Neuronal stem cell (in vitro differentiated cells): ENCODE measurements around the gene RTTN.

Source experiments
- DNase-seq: peaks from one replicate; pipeline ENCODE4 v3.0.0-alpha.2; 2013; ENCODE audit warnings: low spot score
- H2AFZ ChIP-seq: one replicate; pipeline ENCODE4 v1.6.1; 2013; ENCODE audit warnings: mild to moderate bottlenecking, low read length, inconsistent platforms
- H2AK5ac ChIP-seq: 2 replicates; pipeline ENCODE4 v1.6.1; 2013; ENCODE audit warnings: low read depth, mild to moderate bottlenecking, inconsistent platforms, low read length, moderate library complexity, mixed read lengths
- H2BK120ac ChIP-seq: 2 replicates; pipeline ENCODE4 v1.6.1; 2013; ENCODE audit warnings: low read depth, mild to moderate bottlenecking, inconsistent platforms, low read length, moderate library complexity, mixed read lengths
- H2BK12ac ChIP-seq: one replicate; pipeline ENCODE4 v1.6.1; 2013; ENCODE audit warnings: low read length, inconsistent platforms
- H2BK15ac ChIP-seq: 2 replicates; pipeline ENCODE4 v1.6.1; 2013; ENCODE audit warnings: mild to moderate bottlenecking, low read length, inconsistent platforms, mixed read lengths
- H2BK5ac ChIP-seq: one replicate; pipeline ENCODE4 v1.6.1; 2013; ENCODE audit warnings: inconsistent platforms, mild to moderate bottlenecking, low read length, moderate library complexity
- H3K14ac ChIP-seq: one replicate; pipeline ENCODE4 v1.6.1; 2013; ENCODE audit warnings: low read length, inconsistent platforms
- H3K18ac ChIP-seq: 2 replicates; pipeline ENCODE4 v1.6.1; 2013; ENCODE audit warnings: low read length, inconsistent platforms
- H3K23ac ChIP-seq: 2 replicates; pipeline ENCODE4 v1.6.1; 2013; ENCODE audit warnings: low read depth, mild to moderate bottlenecking, mixed read lengths, low read length, inconsistent platforms; ENCODE audit not compliant: poor library complexity
- H3K27ac ChIP-seq: replicated peaks from 3 replicates; pipeline ENCODE4 v1.5.1; 2013; ENCODE audit warnings: low read length, inconsistent platforms
- H3K27me3 ChIP-seq, 3 experiments: 2 replicates each; pipeline ENCODE4 v1.6.1; 2013; ENCODE audit warnings: low read length in 3 of 3, mild to moderate bottlenecking in 2 of 3, inconsistent platforms in 1 of 3, low read depth in 1 of 3, mixed read lengths in 1 of 3, moderate library complexity in 1 of 3; ENCODE audit not compliant: control insufficient read depth in 3 of 3, insufficient read depth in 3 of 3
- H3K36me3 ChIP-seq, 2 donors: replicated peaks in 1 of 2; 2 replicates each; pipeline ENCODE4 v1.6.1; 2013; ENCODE audit warnings: low read length in 2 of 2; ENCODE audit not compliant: control insufficient read depth in 2 of 2, insufficient read depth in 2 of 2
- H3K4ac ChIP-seq: 2 replicates; pipeline ENCODE4 v1.6.1; 2013; ENCODE audit warnings: inconsistent platforms, mild to moderate bottlenecking, low read length, moderate library complexity
- H3K4me1 ChIP-seq, 2 donors: 1 replicate in 1 of 2; 2 replicates in 1 of 2; pipeline ENCODE4 v1.6.1; 2013; ENCODE audit warnings: low read length in 2 of 2, low read depth in 1 of 2; ENCODE audit not compliant: control insufficient read depth in 2 of 2, insufficient read depth in 1 of 2
- H3K4me2 ChIP-seq: one replicate; pipeline ENCODE4 v1.6.1; 2013; ENCODE audit warnings: mild to moderate bottlenecking, low read length, inconsistent platforms; ENCODE audit not compliant: insufficient read depth, poor library complexity, severe bottlenecking
- H3K4me3 ChIP-seq, 2 donors: 2 replicates each; pipeline ENCODE4 v1.5.1; 2013; ENCODE audit warnings: low read length in 2 of 2, mild to moderate bottlenecking in 2 of 2, inconsistent platforms in 1 of 2, moderate library complexity in 1 of 2
- H3K79me1 ChIP-seq: one replicate; pipeline ENCODE4 v1.6.1; 2013; ENCODE audit warnings: low read depth, mild to moderate bottlenecking, inconsistent platforms, low read length, moderate library complexity
- H3K9ac ChIP-seq: one replicate; pipeline ENCODE4 v1.6.1; 2013; ENCODE audit warnings: mild to moderate bottlenecking, low read depth, low read length, inconsistent platforms; ENCODE audit not compliant: poor library complexity
- H3K9me3 ChIP-seq, 2 donors: replicated peaks in 1 of 2; 2 replicates each; pipeline versions ENCODE3 to v1.6.1; 2013; ENCODE audit warnings: low read length in 2 of 2, mild to moderate bottlenecking in 2 of 2, inconsistent platforms in 1 of 2, low read depth in 1 of 2, mixed read lengths in 1 of 2, moderate library complexity in 1 of 2; ENCODE audit not compliant: control insufficient read depth in 2 of 2, insufficient read depth in 1 of 2
- H4K8ac ChIP-seq: one replicate; pipeline ENCODE4 v1.6.1; 2013; ENCODE audit warnings: low read depth, mild to moderate bottlenecking, inconsistent platforms, low read length, moderate library complexity
- H4K91ac ChIP-seq: one replicate; pipeline ENCODE4 v1.6.1; 2013; ENCODE audit warnings: low read length, low read depth, mild to moderate bottlenecking, inconsistent platforms; ENCODE audit not compliant: poor library complexity
- WGBS, 2 donors: extraction: QIAGEN DNeasy Blood & Tissue Kit; methylation state at CpG; one replicate each; pipeline ENCODE4 v1.1.7; 2013; ENCODE audit warnings: missing lambda C conversion rate in 2 of 2, mixed read lengths in 1 of 2; ENCODE audit not compliant: insufficient read length in 2 of 2, insufficient replicate concordance in 1 of 2; ENCODE audit errors: extremely low coverage in 2 of 2; 5-methylcytosine and 5-hydroxymethylcytosine counted together

Gene RTTN

DNA sequence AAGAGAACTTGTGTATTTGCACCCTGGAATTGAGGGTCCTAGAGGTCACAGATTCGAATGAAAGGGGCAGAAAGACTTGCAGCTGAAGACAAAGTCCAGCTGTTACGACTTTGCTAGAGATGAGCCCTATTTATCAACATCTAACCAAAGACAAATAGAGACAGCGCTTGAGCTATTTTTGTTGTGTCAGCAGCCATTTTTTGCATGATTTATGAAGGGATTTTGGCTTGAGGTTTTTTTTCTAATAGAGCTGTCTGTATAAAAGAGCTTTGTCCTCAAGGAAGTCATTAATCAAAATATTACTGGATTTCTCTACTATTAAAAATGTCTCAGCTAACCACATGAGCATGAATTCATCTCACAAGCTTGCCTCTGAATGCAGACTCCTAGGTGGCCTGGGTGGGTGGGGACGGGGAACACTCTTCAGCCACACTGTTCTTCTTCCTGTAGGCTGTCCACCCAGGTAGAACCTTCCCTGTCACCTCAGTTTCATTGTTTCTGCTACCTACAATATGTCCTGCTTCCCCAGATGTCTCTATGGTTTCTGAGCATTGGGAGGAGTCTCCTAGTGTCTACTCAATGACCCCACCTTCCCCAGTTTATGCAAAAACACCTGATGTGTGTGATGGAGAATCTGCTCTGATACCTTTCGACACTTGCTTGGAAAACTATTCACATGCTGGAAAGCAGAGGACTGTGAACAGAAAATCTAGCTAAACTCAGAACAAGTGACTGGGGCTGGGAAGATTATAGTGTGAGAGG, 250.6 kb downstream of the RTTN start:
- Histone ChIP-seq H3K4me2 (no peak overlapping the region), H3K18ac (no peak overlapping the region), H2AK5ac (no peak overlapping the region), H3K9ac (no peak overlapping the region), H3K9me3 (peaks cover 0 to 4% of the 10 kb centered on the region in 2 donors), H3K36me3 (no peaks in the 10 kb centered on the region), H3K27me3 (no peaks in the 10 kb centered on the region), H3K27ac (no peak overlapping the region), H3K4me3 (no peak overlapping the region), H4K91ac (no peak overlapping the region), H2BK15ac (no peak overlapping the region), H2BK5ac (no peak overlapping the region), H3K14ac (no peak overlapping the region), H3K4ac (no peak overlapping the region), H3K79me1 (no peaks in the 10 kb centered on the region), H3K4me1 (peaks cover 0 to 1% of the 10 kb centered on the region in 2 donors), H2BK120ac (no peak overlapping the region), H2AFZ (no peak overlapping the region), H2BK12ac (no peak overlapping the region), H3K23ac (no peak overlapping the region), H4K8ac (no peak overlapping the region)
- DNase-seq = no peak
- no CpG with 5 or more reads among the region's 5 CpGs for WGBS, 2 donors

DNA sequence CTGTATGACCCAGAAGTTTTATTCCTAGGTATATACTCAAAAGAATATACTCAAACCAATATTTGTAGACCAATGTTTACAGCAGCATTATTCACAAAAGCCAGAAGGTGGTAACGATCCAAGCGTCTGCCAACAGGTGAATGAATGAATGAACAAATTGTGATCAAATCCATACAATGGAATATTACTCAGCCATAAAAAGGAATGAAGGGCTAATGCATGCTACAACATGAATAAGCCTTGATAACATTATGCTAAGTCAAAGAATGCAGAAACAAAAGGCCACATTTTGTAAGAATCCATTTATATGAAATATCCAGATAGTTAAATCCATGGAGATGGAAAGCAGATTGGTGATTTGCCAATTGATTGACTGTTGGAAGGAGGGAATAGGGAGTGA, 252.3 kb downstream of the RTTN start:
- Histone ChIP-seq H3K4me2 (no peak overlapping the region), H3K9me3 (peaks cover 0 to 6% of the 10 kb centered on the region in 2 donors), H3K27ac (no peak overlapping the region), H3K9ac (no peak overlapping the region), H3K27me3 (no peaks in the 10 kb centered on the region), H2BK12ac (no peak overlapping the region), H3K18ac (no peak overlapping the region), H2BK5ac (no peak overlapping the region), H2AFZ (no peak overlapping the region), H3K4ac (no peak overlapping the region), H4K91ac (no peak overlapping the region), H3K4me3 (no peak overlapping the region), H3K23ac (no peak overlapping the region), H2BK15ac (no peak overlapping the region), H3K36me3 (no peaks in the 10 kb centered on the region), H4K8ac (no peak overlapping the region), H2BK120ac (no peak overlapping the region), H3K79me1 (no peaks in the 10 kb centered on the region), H2AK5ac (no peak overlapping the region), H3K14ac (no peak overlapping the region), H3K4me1 (peaks cover 0 to 1% of the 10 kb centered on the region in 2 donors)
- no CpG with 5 or more reads among the region's 2 CpGs for WGBS, 2 donors
- DNase-seq = no peak
